ENCODE results near the gene YBX2.
"Not testable (repeated sequence)": the region's sequence is repeated elsewhere in the genome, so short reads cannot be mapped to it uniquely, and the experiment has no call there.

- not testable (repeated sequence) for TF ChIP-seq CTCF, POLR2AphosphoS5, POLR2A, EP300 (IDR thresholded peaks at IDR 0.05)
Measured at GRCh38 chr17:7332600-7333069, 38.2 kb upstream of the YBX2 start.
